ENCODE data around the gene MAP2K7.
"Not testable (repeated sequence)": the region's sequence is repeated elsewhere in the genome, so short reads cannot be mapped to it uniquely, and the experiment has no call there.

MAP2K7 gene

GRCh38 chr19:7885818-7886217, 17.9 kb upstream of the MAP2K7 start:
- DNase-seq (ENCODE audit: low read depth), result no peak

- DNase-seq (ENCODE audit: low read depth), result no peak
Observed at GRCh38 chr19:7887408-7888144, 16.1 kb upstream of the MAP2K7 start.

GRCh38 chr19:7888145-7888825, 15.4 kb upstream of the MAP2K7 start, which contains the start of gene LRRC8E:
LRRC8E (plus strand) TSS chr19:7888510; CDS start chr19:7895604, 7,094 bp downstream.
- no peak for DNase-seq (ENCODE audit: low read depth)

GRCh38 chr19:7888826-7889217, 14.9 kb upstream of the MAP2K7 start:
- no peak for DNase-seq (ENCODE audit: low read depth)

GRCh38 chr19:7893362-7894101, 10.1 kb upstream of the MAP2K7 start:
- DNase-seq (ENCODE audit: low read depth), result not testable (repeated sequence)

- no peak for DNase-seq (ENCODE audit: low read depth)
Observed at GRCh38 chr19:7894612-7895309, 8.9 kb upstream of the MAP2K7 start.

- no peak for DNase-seq (ENCODE audit: low read depth)
Observed at GRCh38 chr19:7895565-7895964, 8.1 kb upstream of the MAP2K7 start.

GRCh38 chr19:7897292-7897691, 6.4 kb upstream of the MAP2K7 start:
- DNase-seq (ENCODE audit: low read depth), result no peak

GRCh38 chr19:7898967-7899366, 4.7 kb upstream of the MAP2K7 start:
- no peak for DNase-seq (ENCODE audit: low read depth)

GRCh38 chr19:7899751-7900378, 3.8 kb upstream of the MAP2K7 start:
- DNase-seq (ENCODE audit: low read depth), result no peak

- DNase-seq (ENCODE audit: low read depth), result no peak
Observed at GRCh38 chr19:7900401-7900870, 3.2 kb upstream of the MAP2K7 start.

- DNase-seq (ENCODE audit: low read depth), result no peak
Observed at GRCh38 chr19:7900931-7901330, 2.7 kb upstream of the MAP2K7 start.

GRCh38 chr19:7901337-7901736, 2.3 kb upstream of the MAP2K7 start:
- DNase-seq (ENCODE audit: low read depth), result no peak

- no peak for DNase-seq (ENCODE audit: low read depth)
Observed at GRCh38 chr19:7902796-7903243, 857 bp upstream of the MAP2K7 start.

GRCh38 chr19:7904074-7905020, 670 bp downstream of the MAP2K7 start:
- no peak for DNase-seq (ENCODE audit: low read depth)

GRCh38 chr19:7905268-7905667, 1.6 kb downstream of the MAP2K7 start:
- no peak for DNase-seq (ENCODE audit: low read depth)

- DNase-seq (ENCODE audit: low read depth), result no peak
Observed at GRCh38 chr19:7905859-7906258, 2.2 kb downstream of the MAP2K7 start.

GRCh38 chr19:7907122-7907521, 3.4 kb downstream of the MAP2K7 start:
- no peak for DNase-seq (ENCODE audit: low read depth)

- DNase-seq (ENCODE audit: low read depth), result no peak
Observed at GRCh38 chr19:7907544-7907943, 3.9 kb downstream of the MAP2K7 start.

- no peak for DNase-seq (ENCODE audit: low read depth)
Observed at GRCh38 chr19:7908078-7908699, 4.5 kb downstream of the MAP2K7 start.
